ENCODE measurements around the gene XRN1. TPM values are rescaled to one million over a fixed set of nuclear protein-coding genes. Genes with fewer than 3 reads are reported as not detected.

Gene XRN1
- total and polyA plus RNA-seq, 2 of the 8 experiments (the other 6 are each of a cell fraction or from before 2014, with no cell fraction given) = 1.9 to 17.2 TPM

- DNase-seq (ENCODE audit: low read depth in 1 of 2, low spot score in 2 of 2) (no peak), FAIRE-seq (no peak)
- Histone ChIP-seq H4K91ac (replicated peaks; ENCODE audit: insufficient read length, low read length) (no peak overlapping the region), H3K9ac (replicated peaks in 1 of 4; ENCODE audit: extremely low read depth in 1 of 4, low read depth in 3 of 4, low read length in 3 of 4) (no peak overlapping the region), H3K18ac (ENCODE audit: extremely low read depth, low read length) (no peak overlapping the region; the same call in 1 of the 2 replicates), H3K14ac (ENCODE audit: insufficient read length) (no peak overlapping the region), H2BK120ac (replicated peaks; ENCODE audit: low read depth, low read length) (no peak overlapping the region), H3K4me2 (ENCODE audit: insufficient read depth in 1 of 2, low read depth in 2 of 2, low read length in 2 of 2) (peak overlapping the region in 1 of 2 experiments; percentile 25; a peak in 2 of 4 replicates), H3K56ac (replicated peaks; ENCODE audit: insufficient read length, low read depth, low read length) (no peak overlapping the region), H4K20me1 (replicated peaks in 1 of 2; ENCODE audit: control insufficient read depth in 1 of 2, insufficient read depth in 2 of 2, low read length in 2 of 2) (no peaks in the 10 kb centered on the region), H3K4me3 (ENCODE audit: extremely low read depth in 1 of 4, insufficient read depth in 2 of 4, low read depth in 3 of 4, low read length in 4 of 4) (no peak overlapping the region), H3K4me1 (replicated peaks in 1 of 4; ENCODE audit: control insufficient read depth in 3 of 4, insufficient read depth in 4 of 4, low read length in 3 of 4) (peaks cover 0 to 2% (median 0%) of the 10 kb centered on the region in 4 experiments; a peak in 3 of 7 replicates), H3K4ac (replicated peaks; ENCODE audit: insufficient read length, low read depth, low read length) (no peak overlapping the region), H3K9me3 (ENCODE audit: insufficient read depth in 2 of 2, low read depth in 1 of 2, low read length in 1 of 2) (peaks cover 0 to 9% of the 10 kb centered on the region in 2 experiments; a peak in 1 of 4 replicates), H3K79me2 (ENCODE audit: control insufficient read depth in 1 of 2, insufficient read depth in 2 of 2, low read length in 2 of 2) (no peaks in the 10 kb centered on the region), H3K36me3 (ENCODE audit: control insufficient read depth in 2 of 4, insufficient read depth in 4 of 4, low read length in 3 of 4) (no peaks in the 10 kb centered on the region), H2BK20ac (ENCODE audit: low read length) (no peak overlapping the region), H2BK5ac (ENCODE audit: low read depth, low read length) (no peak overlapping the region), H4K8ac (ENCODE audit: extremely low read depth, insufficient read depth, low read length) (no peak overlapping the region), H2AK5ac (ENCODE audit: low read depth, low read length) (no peak overlapping the region), H3K23ac (ENCODE audit: insufficient read length) (no peak overlapping the region), H3K27ac (ENCODE audit: low read depth, low read length) (no peak overlapping the region), H2BK12ac (ENCODE audit: low read depth, low read length) (no peak overlapping the region), H2AFZ (ENCODE audit: low read length) (peak overlapping the region; percentile 41; the same call in 1 of the 2 replicates), H3K79me1 (ENCODE audit: low read depth, low read length) (no peaks in the 10 kb centered on the region), H4K5ac (ENCODE audit: insufficient read length, low read depth, low read length) (no peak overlapping the region), H2BK15ac (ENCODE audit: low read length) (no peak overlapping the region), H3K23me2 (ENCODE audit: low read depth, low read length) (no peaks in the 10 kb centered on the region), H3K27me3 (replicated peaks in 1 of 4; ENCODE audit: control insufficient read depth in 3 of 4, extremely low read depth in 1 of 4, insufficient read depth in 3 of 4, low read length in 3 of 4) (no peaks in the 10 kb centered on the region)
- WGBS, 2 experiments (ENCODE audit: extremely low coverage in 1 of 2, insufficient coverage in 1 of 2, insufficient read length in 1 of 2, insufficient replicate concordance in 2 of 2, low coverage in 1 of 2, low lambda C conversion rate in 2 of 2, missing lambda C conversion rate in 1 of 2) = 72% methylated on average over 12 of the region's 12 CpGs; no CpG with 5 or more reads in 1 of the 2 experiments
- ChIA-PET POLR2A (ENCODE audit: partially characterized antibody) (interaction anchor here (1.5 kb wide), 1 partner anchor 29 kb away, joined by 5 read pairs; no protein-coding TSS in a partner anchor), CTCF (ENCODE audit: partially characterized antibody) (interaction anchor here (0.9 to 1.4 kb wide), 3 partner anchors 13 to 59 kb away, joined by 3 to 4 read pairs (median 3); no protein-coding TSS in a partner anchor)
- no peak for TF ChIP-seq JUND (IDR thresholded peaks at IDR 0.05; ENCODE audit: low read length)
- no peak for TF ChIP-seq RBBP5 (IDR thresholded peaks at IDR 0.05; ENCODE audit: borderline replicate concordance, low read depth, low read length)
- TF ChIP-seq FOSL1 (IDR thresholded peaks at IDR 0.05; ENCODE audit: insufficient read depth, low read depth, low read length) = no peak
- no peak for TF ChIP-seq CHD1 (IDR thresholded peaks at IDR 0.05; ENCODE audit: low read depth, low read length)
Observed at GRCh38 chr3:142256712-142257333, 191.0 kb downstream of the XRN1 start.
